Transverse colon (tissue), 4 donors: ENCODE measurements around the gene MBP.
"Not testable (repeated sequence)": the region's sequence is repeated elsewhere in the genome, so short reads cannot be mapped to it uniquely, and the experiment has no call there.

ENCODE experiments used
- EP300 ChIP-seq: sonication (generic); formaldehyde crosslinking; IDR thresholded peaks from one replicate; pipeline ENCODE4 v1.6.1; 2017; ENCODE audit warnings: antibody characterized with exemption, low read depth
- POLR2A ChIP-seq: fragments of 450-650 bp; IDR thresholded peaks from one replicate; pipeline ENCODE4 v1.6.1; 2016; ENCODE audit warnings: antibody characterized with exemption, mild to moderate bottlenecking, moderate library complexity
- POLR2AphosphoS5 ChIP-seq, 3 donors: sonication (generic); formaldehyde crosslinking; IDR thresholded peaks; one replicate each; pipeline ENCODE4 v1.6.1; 2016; ENCODE audit warnings: antibody characterized with exemption in 3 of 3
- TF ChIP-seq, protein P1 (sequence below), 5 experiments: fragments of 200-600 bp in 3 of 5; fragments of 450-650 bp in 2 of 5; sonication (generic) in 3 of 5; IDR thresholded peaks; 1 replicate in 2 of 5; 2 replicates in 3 of 5; pipeline ENCODE4 v1.5.1; 2016 to 2017; ENCODE audit warnings: antibody characterized with exemption in 5 of 5, inconsistent platforms in 3 of 5, mild to moderate bottlenecking in 2 of 5, moderate library complexity in 1 of 5

- TF ChIP-seq, protein P1, sequence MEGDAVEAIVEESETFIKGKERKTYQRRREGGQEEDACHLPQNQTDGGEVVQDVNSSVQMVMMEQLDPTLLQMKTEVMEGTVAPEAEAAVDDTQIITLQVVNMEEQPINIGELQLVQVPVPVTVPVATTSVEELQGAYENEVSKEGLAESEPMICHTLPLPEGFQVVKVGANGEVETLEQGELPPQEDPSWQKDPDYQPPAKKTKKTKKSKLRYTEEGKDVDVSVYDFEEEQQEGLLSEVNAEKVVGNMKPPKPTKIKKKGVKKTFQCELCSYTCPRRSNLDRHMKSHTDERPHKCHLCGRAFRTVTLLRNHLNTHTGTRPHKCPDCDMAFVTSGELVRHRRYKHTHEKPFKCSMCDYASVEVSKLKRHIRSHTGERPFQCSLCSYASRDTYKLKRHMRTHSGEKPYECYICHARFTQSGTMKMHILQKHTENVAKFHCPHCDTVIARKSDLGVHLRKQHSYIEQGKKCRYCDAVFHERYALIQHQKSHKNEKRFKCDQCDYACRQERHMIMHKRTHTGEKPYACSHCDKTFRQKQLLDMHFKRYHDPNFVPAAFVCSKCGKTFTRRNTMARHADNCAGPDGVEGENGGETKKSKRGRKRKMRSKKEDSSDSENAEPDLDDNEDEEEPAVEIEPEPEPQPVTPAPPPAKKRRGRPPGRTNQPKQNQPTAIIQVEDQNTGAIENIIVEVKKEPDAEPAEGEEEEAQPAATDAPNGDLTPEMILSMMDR (IDR thresholded peaks at IDR 0.05), result not testable (repeated sequence)
- TF ChIP-seq POLR2AphosphoS5 (IDR thresholded peaks at IDR 0.05); POLR2A; EP300: not testable (repeated sequence)
Measured at GRCh38 chr18:76965555-76966151, 166.9 kb downstream of the MBP start.
